Measurements from ENCODE around the gene TMEM44. TPM values are rescaled to one million over a fixed set of nuclear protein-coding genes. Genes with fewer than 3 reads are reported as not detected.

TMEM44 gene
- total RNA-seq, 3 donors from 2014 or later = 30.9 to 59.3 (median 34.1) TPM

- Histone ChIP-seq H3K9me3 (no peaks in the 10 kb centered on the region), H3K4me3 (peak overlapping the region; percentile 77), H3K36me3 (ENCODE audit: low read depth) (no peaks in the 10 kb centered on the region), H3K4me1 (ENCODE audit: low read depth) (peaks cover 3% of the 10 kb centered on the region)
- DNase-seq = no peak
- TF ChIP-seq CTCF (IDR thresholded peaks at IDR 0.05) = no peak
- ATAC-seq = peak; percentile 30
- intact Hi-C loops (cut with DNase I, micrococcal nuclease) = no loop called here
Observed at GRCh38 chr3:194584320-194584776, 48.9 kb downstream of the TMEM44 start.

GRCh38 chr3:194582196-194582905, 50.9 kb downstream of the TMEM44 start:
- Histone ChIP-seq H3K36me3 (ENCODE audit: low read depth) (no peaks in the 10 kb centered on the region), H3K4me3 (no peak overlapping the region), H3K4me1 (ENCODE audit: low read depth) (peaks cover 3% of the 10 kb centered on the region), H3K9me3 (no peaks in the 10 kb centered on the region)
- intact Hi-C loops (cut with DNase I, micrococcal nuclease) = no loop called here
- DNase-seq (no peak), ATAC-seq (no peak)
- no peak for TF ChIP-seq CTCF (IDR thresholded peaks at IDR 0.05)

DNA sequence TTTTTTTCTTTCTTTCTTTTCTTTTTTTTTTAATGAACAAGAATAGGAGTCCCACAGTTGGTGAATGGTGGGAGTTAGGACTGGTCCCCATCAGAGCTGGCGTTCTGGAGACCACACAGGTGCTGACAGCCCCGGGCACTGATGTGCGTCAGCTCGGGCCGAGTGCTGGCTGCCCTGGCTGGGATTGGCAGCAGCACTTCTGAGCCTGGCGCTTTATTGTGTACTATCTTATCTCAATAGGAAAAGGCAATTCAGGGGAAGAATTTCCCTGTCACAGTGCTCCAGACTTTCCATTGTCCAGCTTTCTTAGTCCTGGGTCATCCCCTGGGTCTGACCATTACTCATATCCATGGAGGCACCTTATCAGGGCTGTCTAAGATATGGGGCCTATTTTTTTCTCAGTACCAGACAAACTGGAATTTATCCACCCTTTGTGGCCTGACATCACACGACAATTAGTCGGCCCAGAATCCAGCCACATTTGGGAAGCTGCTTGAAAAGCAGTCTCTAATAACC, 54.1 kb downstream of the TMEM44 start:
- no peak for DNase-seq
- H3K4me1 ChIP-seq (ENCODE audit: low read depth) = no peaks in the 10 kb centered on the region
- H3K36me3 ChIP-seq (ENCODE audit: low read depth) = no peaks in the 10 kb centered on the region
- TF ChIP-seq CTCF (IDR thresholded peaks at IDR 0.05) = no peak
- no peak for ATAC-seq
- no peak overlapping the region for H3K4me3 ChIP-seq
- intact Hi-C loops (cut with DNase I, micrococcal nuclease) = no loop called here
- no peaks in the 10 kb centered on the region for H3K9me3 ChIP-seq

- H3K9me3 ChIP-seq = no peaks in the 10 kb centered on the region
- no peak overlapping the region for H3K4me3 ChIP-seq
- DNase-seq = peak in 1 of 3 donors; percentile 59
- intact Hi-C loops (cut with DNase I, micrococcal nuclease) = no loop called here
- H3K4me1 ChIP-seq (ENCODE audit: low read depth) = no peaks in the 10 kb centered on the region
- ATAC-seq = peak; percentile 84
- no peaks in the 10 kb centered on the region for H3K36me3 ChIP-seq (ENCODE audit: low read depth)
- no peak for TF ChIP-seq CTCF (IDR thresholded peaks at IDR 0.05)
Observed at GRCh38 chr3:194577986-194578905, 55.0 kb downstream of the TMEM44 start.

GRCh38 chr3:194575484-194576210, 57.6 kb downstream of the TMEM44 start:
- no peak for ATAC-seq
- no peak overlapping the region for H3K4me3 ChIP-seq
- TF ChIP-seq CTCF (IDR thresholded peaks at IDR 0.05) = no peak
- no peaks in the 10 kb centered on the region for H3K4me1 ChIP-seq (ENCODE audit: low read depth)
- no peaks in the 10 kb centered on the region for H3K9me3 ChIP-seq
- DNase-seq = no peak
- intact Hi-C loops (cut with DNase I, micrococcal nuclease) = no loop called here
- no peaks in the 10 kb centered on the region for H3K36me3 ChIP-seq (ENCODE audit: low read depth)
